NT2/D1 (cell line): ENCODE results near the gene INPP1.

ENCODE experiments used
- SUZ12 ChIP-seq: IDR thresholded peaks from 2 replicates; pipeline ENCODE4 v1.6.1; 2011; ENCODE audit not compliant: insufficient read length, insufficient read depth; ENCODE audit errors: extremely low read depth
- ZNF274 ChIP-seq: IDR thresholded peaks from 2 replicates; pipeline ENCODE4 v1.6.1; 2011; ENCODE audit warnings: mild to moderate bottlenecking, low read depth, low read length

- TF ChIP-seq SUZ12: no peak
- TF ChIP-seq ZNF274: no peak
These were observed 22.7 kb upstream of the INPP1 start for GRCh38 chr2:190320696-190321095.
